ENCODE data around the gene FBXO30.

Gene FBXO30

DNA sequence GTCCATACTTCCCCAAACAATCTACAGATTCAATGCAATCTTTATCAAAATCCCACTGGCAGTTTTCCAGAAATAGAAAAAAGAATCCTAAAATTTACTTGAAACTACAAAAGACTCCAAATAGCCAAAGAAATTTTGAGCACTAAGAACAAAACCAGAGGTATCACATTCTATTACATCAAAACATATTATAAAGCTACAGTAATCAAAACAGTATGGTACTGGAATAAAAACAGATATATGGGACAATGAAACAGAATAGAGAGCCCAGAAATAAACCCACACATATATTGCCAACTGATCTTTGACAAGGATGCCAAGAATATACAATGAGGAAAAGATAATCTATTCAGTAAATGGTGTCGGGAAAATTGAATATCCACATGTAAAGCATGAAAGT, 46.0 kb upstream of the FBXO30 start:
- Histone ChIP-seq H4K20me1 (ENCODE audit: low read depth, low read length) (no peaks in the 10 kb centered on the region), H3K9me2 (replicated peaks; ENCODE audit: insufficient read depth, low read length) (no peaks in the 10 kb centered on the region), H3K79me2 (ENCODE audit: insufficient read depth, low read length) (no peaks in the 10 kb centered on the region), H3K36me3 (ENCODE audit: low read length) (peaks cover 7% of the 10 kb centered on the region), H3K27me3 (ENCODE audit: low read length) (no peaks in the 10 kb centered on the region), H3K27ac (ENCODE audit: low read depth, low read length) (no peak overlapping the region), H2AFZ (ENCODE audit: low read depth, low read length, severe bottlenecking) (no peak overlapping the region), H3K4me2 (ENCODE audit: low read depth, low read length, poor library complexity, severe bottlenecking) (no peak overlapping the region), H3K9me3 (ENCODE audit: insufficient read depth, low read length) (peaks cover 7% of the 10 kb centered on the region; the same call in 1 of the 2 replicates), H3K4me3 (ENCODE audit: insufficient read depth, low read length, poor library complexity, severe bottlenecking) (no peak overlapping the region), H3K9ac (ENCODE audit: low read length) (no peak overlapping the region), H3F3A (ENCODE audit: insufficient read depth) (peaks cover 35% of the 10 kb centered on the region)
- TF ChIP-seq EZH2phosphoT487 (conservative IDR thresholded peaks at IDR 0.05; ENCODE audit: low read length) = no peak
- TF ChIP-seq, protein P1, sequence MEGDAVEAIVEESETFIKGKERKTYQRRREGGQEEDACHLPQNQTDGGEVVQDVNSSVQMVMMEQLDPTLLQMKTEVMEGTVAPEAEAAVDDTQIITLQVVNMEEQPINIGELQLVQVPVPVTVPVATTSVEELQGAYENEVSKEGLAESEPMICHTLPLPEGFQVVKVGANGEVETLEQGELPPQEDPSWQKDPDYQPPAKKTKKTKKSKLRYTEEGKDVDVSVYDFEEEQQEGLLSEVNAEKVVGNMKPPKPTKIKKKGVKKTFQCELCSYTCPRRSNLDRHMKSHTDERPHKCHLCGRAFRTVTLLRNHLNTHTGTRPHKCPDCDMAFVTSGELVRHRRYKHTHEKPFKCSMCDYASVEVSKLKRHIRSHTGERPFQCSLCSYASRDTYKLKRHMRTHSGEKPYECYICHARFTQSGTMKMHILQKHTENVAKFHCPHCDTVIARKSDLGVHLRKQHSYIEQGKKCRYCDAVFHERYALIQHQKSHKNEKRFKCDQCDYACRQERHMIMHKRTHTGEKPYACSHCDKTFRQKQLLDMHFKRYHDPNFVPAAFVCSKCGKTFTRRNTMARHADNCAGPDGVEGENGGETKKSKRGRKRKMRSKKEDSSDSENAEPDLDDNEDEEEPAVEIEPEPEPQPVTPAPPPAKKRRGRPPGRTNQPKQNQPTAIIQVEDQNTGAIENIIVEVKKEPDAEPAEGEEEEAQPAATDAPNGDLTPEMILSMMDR (IDR thresholded peaks at IDR 0.05; ENCODE audit: insufficient read depth, low read length, poor library complexity, severe bottlenecking) = no peak

DNA sequence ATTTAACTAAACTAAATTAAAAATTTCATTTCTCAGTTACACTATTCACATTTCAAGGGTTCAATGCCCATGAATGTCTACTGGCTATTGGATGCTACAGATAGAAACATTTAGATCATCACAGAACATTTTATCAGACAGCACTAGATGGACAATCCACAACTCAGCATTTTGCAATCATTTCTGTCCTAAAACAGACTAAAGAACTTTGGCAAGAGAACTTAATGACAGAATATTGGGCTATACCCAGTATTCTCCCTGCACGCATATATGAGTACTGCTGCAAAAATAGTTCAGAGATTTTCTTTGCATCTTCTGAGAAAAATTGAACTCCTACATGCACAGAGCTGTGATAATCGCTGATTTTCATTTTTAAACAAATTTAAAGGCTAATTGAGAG, 36.1 kb upstream of the FBXO30 start:
- Histone ChIP-seq H3K27me3 (ENCODE audit: low read length) (no peaks in the 10 kb centered on the region), H3K9me2 (replicated peaks; ENCODE audit: insufficient read depth, low read length) (no peaks in the 10 kb centered on the region), H3K79me2 (ENCODE audit: insufficient read depth, low read length) (no peaks in the 10 kb centered on the region), H4K20me1 (ENCODE audit: low read depth, low read length) (no peaks in the 10 kb centered on the region), H3K9me3 (ENCODE audit: insufficient read depth, low read length) (no peaks in the 10 kb centered on the region), H3K27ac (ENCODE audit: low read depth, low read length) (no peak overlapping the region), H3K36me3 (ENCODE audit: low read length) (no peaks in the 10 kb centered on the region), H3F3A (ENCODE audit: insufficient read depth) (no peaks in the 10 kb centered on the region), H3K4me3 (ENCODE audit: insufficient read depth, low read length, poor library complexity, severe bottlenecking) (no peak overlapping the region), H3K4me2 (ENCODE audit: low read depth, low read length, poor library complexity, severe bottlenecking) (no peak overlapping the region), H2AFZ (ENCODE audit: low read depth, low read length, severe bottlenecking) (no peak overlapping the region), H3K9ac (ENCODE audit: low read length) (no peak overlapping the region)
- TF ChIP-seq, protein P1 (IDR thresholded peaks at IDR 0.05; ENCODE audit: insufficient read depth, low read length, poor library complexity, severe bottlenecking) = no peak
- TF ChIP-seq EZH2phosphoT487 (conservative IDR thresholded peaks at IDR 0.05; ENCODE audit: low read length) = no peak

DNA sequence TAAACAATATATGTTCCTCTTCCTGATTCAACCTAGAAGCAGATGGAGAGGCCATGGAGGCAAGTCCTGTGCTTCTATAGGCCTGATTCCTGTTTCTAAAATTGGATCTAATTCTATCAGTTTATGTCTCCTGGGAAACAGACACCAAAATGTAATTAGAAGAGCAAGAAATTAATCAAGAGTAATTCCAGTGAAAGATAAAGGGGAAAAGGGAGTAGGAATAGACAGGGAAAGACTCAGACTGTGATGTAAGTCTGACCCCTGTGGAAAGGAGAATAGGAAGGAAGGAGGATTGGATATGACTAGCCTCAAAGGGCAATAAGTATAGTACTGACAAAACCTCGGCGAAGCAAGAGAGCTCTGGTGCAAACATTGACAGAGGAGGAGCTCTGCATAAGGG, 33.9 kb upstream of the FBXO30 start:
- H3K79me2 ChIP-seq (ENCODE audit: insufficient read depth, low read length) = no peaks in the 10 kb centered on the region
- H3F3A ChIP-seq (ENCODE audit: insufficient read depth) = no peaks in the 10 kb centered on the region
- H3K4me3 ChIP-seq (ENCODE audit: insufficient read depth, low read length, poor library complexity, severe bottlenecking) = no peak overlapping the region
- H2AFZ ChIP-seq (ENCODE audit: low read depth, low read length, severe bottlenecking) = no peak overlapping the region
- H3K9me2 ChIP-seq (replicated peaks; ENCODE audit: insufficient read depth, low read length) = no peaks in the 10 kb centered on the region
- no peak for TF ChIP-seq EZH2phosphoT487 (conservative IDR thresholded peaks at IDR 0.05; ENCODE audit: low read length)
- TF ChIP-seq, protein P1 (IDR thresholded peaks at IDR 0.05; ENCODE audit: insufficient read depth, low read length, poor library complexity, severe bottlenecking) = no peak
- H3K9ac ChIP-seq (ENCODE audit: low read length) = no peak overlapping the region
- H3K36me3 ChIP-seq (ENCODE audit: low read length) = no peaks in the 10 kb centered on the region
- H3K27me3 ChIP-seq (ENCODE audit: low read length) = no peaks in the 10 kb centered on the region
- no peak overlapping the region for H3K27ac ChIP-seq (ENCODE audit: low read depth, low read length)
- no peak overlapping the region for H3K4me2 ChIP-seq (ENCODE audit: low read depth, low read length, poor library complexity, severe bottlenecking)
- H4K20me1 ChIP-seq (ENCODE audit: low read depth, low read length) = no peaks in the 10 kb centered on the region
- no peaks in the 10 kb centered on the region for H3K9me3 ChIP-seq (ENCODE audit: insufficient read depth, low read length)
